ENCODE results near the gene TMEM218. TPM values are rescaled to one million over a fixed set of nuclear protein-coding genes. Genes with fewer than 3 reads are reported as not detected.

The TMEM218 gene
- total and polyA plus RNA-seq, 2 of the 8 experiments (the other 6 are each of a cell fraction or from before 2014, with no cell fraction given) = 17.0 to 33.5 TPM

GRCh38 chr11:125073616-125074483 is 37.6 kb downstream of the TMEM218 start:
- ChIA-PET CTCF (ENCODE audit: partially characterized antibody) (interaction anchor here (0.9 to 29.4 kb wide), 8 partner anchors 15 to 357 kb away, joined by 3 to 486 read pairs (median 5); no protein-coding TSS in a partner anchor), POLR2A (ENCODE audit: partially characterized antibody) (interaction anchor here (1.3 kb wide), 1 partner anchor 9 kb away, joined by 4 read pairs; no protein-coding TSS in a partner anchor)
- Histone ChIP-seq H4K91ac (replicated peaks; ENCODE audit: insufficient read length, low read length) (no peak overlapping the region), H3K4ac (replicated peaks; ENCODE audit: insufficient read length, low read depth, low read length) (no peak overlapping the region), H2AFZ (ENCODE audit: low read length) (no peak overlapping the region), H3K14ac (ENCODE audit: insufficient read length) (no peak overlapping the region), H3K23me2 (ENCODE audit: low read depth, low read length) (no peaks in the 10 kb centered on the region), H2BK12ac (ENCODE audit: low read depth, low read length) (no peak overlapping the region), H3K79me2 (ENCODE audit: control insufficient read depth in 1 of 2, insufficient read depth in 2 of 2, low read length in 2 of 2) (no peaks in the 10 kb centered on the region), H3K27me3 (replicated peaks in 1 of 4; ENCODE audit: control insufficient read depth in 3 of 4, extremely low read depth in 1 of 4, insufficient read depth in 3 of 4, low read length in 3 of 4) (no peaks in the 10 kb centered on the region; a peak in 1 of 7 replicates), H3K9me3 (ENCODE audit: insufficient read depth in 2 of 2, low read depth in 1 of 2, low read length in 1 of 2) (no peaks in the 10 kb centered on the region), H3K56ac (replicated peaks; ENCODE audit: insufficient read length, low read depth, low read length) (no peak overlapping the region), H3K9ac (replicated peaks in 1 of 4; ENCODE audit: extremely low read depth in 1 of 4, low read depth in 3 of 4, low read length in 3 of 4) (no peak overlapping the region), H4K5ac (ENCODE audit: insufficient read length, low read depth, low read length) (no peak overlapping the region), H3K4me2 (ENCODE audit: insufficient read depth in 1 of 2, low read depth in 2 of 2, low read length in 2 of 2) (no peak overlapping the region), H4K20me1 (replicated peaks in 1 of 2; ENCODE audit: control insufficient read depth in 1 of 2, insufficient read depth in 2 of 2, low read length in 2 of 2) (no peaks in the 10 kb centered on the region), H2BK5ac (ENCODE audit: low read depth, low read length) (no peak overlapping the region), H2BK20ac (ENCODE audit: low read length) (no peak overlapping the region), H4K8ac (ENCODE audit: extremely low read depth, insufficient read depth, low read length) (no peak overlapping the region), H2AK5ac (ENCODE audit: low read depth, low read length) (no peak overlapping the region), H3K23ac (ENCODE audit: insufficient read length) (no peak overlapping the region), H3K27ac (ENCODE audit: low read depth, low read length) (no peak overlapping the region), H3K18ac (ENCODE audit: extremely low read depth, low read length) (no peak overlapping the region), H3K36me3 (ENCODE audit: control insufficient read depth in 2 of 4, insufficient read depth in 4 of 4, low read length in 3 of 4) (no peaks in the 10 kb centered on the region), H2BK120ac (replicated peaks; ENCODE audit: low read depth, low read length) (no peak overlapping the region), H3K4me3 (ENCODE audit: extremely low read depth in 1 of 4, insufficient read depth in 2 of 4, low read depth in 3 of 4, low read length in 4 of 4) (no peak overlapping the region), H3K79me1 (ENCODE audit: low read depth, low read length) (no peaks in the 10 kb centered on the region; the same call in 1 of the 2 replicates), H2BK15ac (ENCODE audit: low read length) (no peak overlapping the region), H3K4me1 (replicated peaks in 1 of 4; ENCODE audit: control insufficient read depth in 3 of 4, insufficient read depth in 4 of 4, low read length in 3 of 4) (peaks cover 0 to 5% (median 0%) of the 10 kb centered on the region in 4 experiments; a peak in 2 of 7 replicates)
- DNase-seq (ENCODE audit: low read depth in 1 of 2, low spot score in 2 of 2) (peak in 1 of 2 experiments; percentile 45), FAIRE-seq (no peak)
- 83% methylated on average over 19 of the region's 19 CpGs; no CpG with 5 or more reads in 1 of the 2 experiments for WGBS, 2 experiments (ENCODE audit: extremely low coverage in 1 of 2, insufficient coverage in 1 of 2, insufficient read length in 1 of 2, insufficient replicate concordance in 2 of 2, low coverage in 1 of 2, low lambda C conversion rate in 2 of 2, missing lambda C conversion rate in 1 of 2)
- no peak for TF ChIP-seq CEBPB (IDR thresholded peaks at IDR 0.05; ENCODE audit: low read depth, low read length)
- no peak for TF ChIP-seq USF2 (IDR thresholded peaks at IDR 0.05; ENCODE audit: low read length)
- TF ChIP-seq SIN3A (conservative IDR thresholded peaks at IDR 0.05 in 1 of 2, IDR thresholded peaks at IDR 0.05 in 1 of 2; ENCODE audit: low read depth in 1 of 2, low read length in 2 of 2) = no peak
- no peak for TF ChIP-seq RFX5 (IDR thresholded peaks at IDR 0.05; ENCODE audit: borderline replicate concordance, low read depth, low read length)
- no peak for TF ChIP-seq CREB1 (IDR thresholded peaks at IDR 0.05)
- no peak for TF ChIP-seq HDAC2 (IDR thresholded peaks at IDR 0.05; ENCODE audit: borderline replicate concordance in 1 of 2, low read depth in 2 of 2, low read length in 2 of 2)
- no peak for TF ChIP-seq SP2 (IDR thresholded peaks at IDR 0.05; ENCODE audit: low read length)
- no peak for TF ChIP-seq SIX5 (IDR thresholded peaks at IDR 0.05; ENCODE audit: low read depth, low read length)
